Activated CD4-positive, CD25-positive, alpha-beta regulatory T cell treated with anti-CD3 and anti-CD28 coated beads, Interleukin-2, amount 50 U/mL, for 24 hours (primary cell): ENCODE data around the gene SPRR5.

Experiments
- ATAC-seq, 2 donors: fragments of 150-1000 bp; cut with Tn5 transposase; one replicate each; pipeline ENCODE4 v1.10.0; 2021; ENCODE audit warnings: mild to moderate bottlenecking in 1 of 2, moderate library complexity in 1 of 2

The SPRR5 gene

GRCh38 chr1:152946651-152947256, at the start of gene SPRR5:
SPRR5 (plus strand) TSS chr1:152947206; CDS start chr1:152948555, 1,349 bp downstream.
- ATAC-seq, result no peak

DNA sequence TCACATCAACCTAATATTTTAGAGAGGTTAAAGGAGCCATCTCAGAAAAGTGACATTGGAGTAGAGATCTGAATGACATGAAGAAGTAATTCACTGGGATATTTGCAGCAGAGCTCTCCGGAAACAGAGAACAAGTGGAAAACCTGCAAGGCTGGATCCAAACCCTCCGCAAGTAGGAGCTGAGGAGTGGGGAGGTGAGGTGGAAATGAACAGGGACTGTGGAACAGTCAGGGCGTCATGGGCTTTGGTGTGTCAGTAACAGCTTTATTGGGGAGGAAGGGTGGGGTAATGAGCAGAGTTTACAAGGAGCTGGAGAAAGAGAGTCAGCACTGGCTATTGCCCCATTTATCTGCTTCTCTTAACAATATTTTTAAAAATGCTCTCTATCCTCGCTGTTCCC, 48.0 kb upstream of the SPRR5 start:
- no peak for ATAC-seq

GRCh38 chr1:152899883-152900282, 47.1 kb upstream of the SPRR5 start:
- no peak for ATAC-seq

DNA sequence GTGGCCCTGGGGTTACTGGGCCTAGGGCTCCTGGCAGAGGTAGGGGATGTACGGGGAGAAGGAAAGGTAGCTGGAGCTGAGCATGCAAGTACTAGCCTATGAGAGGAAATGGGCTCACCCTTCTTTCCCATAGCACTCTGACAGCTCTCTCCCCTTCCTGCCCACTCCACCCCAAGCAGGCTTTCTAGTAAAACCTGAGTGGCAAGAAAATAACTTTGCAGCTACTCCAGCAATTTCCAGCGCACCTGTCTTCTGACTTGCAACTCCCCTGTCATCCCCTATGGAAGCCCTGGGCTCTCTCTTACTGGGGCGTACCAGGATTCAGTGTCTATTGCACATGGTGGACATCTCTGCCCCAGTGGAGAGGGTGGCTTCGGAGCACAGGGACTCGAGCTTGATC, 45.4 kb upstream of the SPRR5 start:
- ATAC-seq, result no peak

DNA sequence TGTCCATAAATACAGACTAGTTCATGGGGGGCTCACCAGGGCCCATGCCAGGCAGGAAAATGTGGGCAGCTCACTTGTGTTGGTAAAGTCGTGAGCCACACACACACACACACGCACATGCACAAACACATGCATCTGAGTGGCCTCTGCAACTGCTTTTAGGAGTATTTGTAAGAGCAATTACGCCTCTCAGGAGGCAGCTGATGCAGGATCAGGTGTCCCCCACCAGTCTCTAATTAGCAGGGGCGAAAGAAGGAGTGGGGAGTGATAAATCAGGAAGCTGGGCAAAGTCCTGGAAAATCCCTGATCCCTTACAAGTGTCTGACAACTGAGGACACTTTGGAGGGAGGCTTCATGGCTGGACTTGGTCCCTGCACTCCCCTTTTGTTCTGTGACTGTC, 44.4 kb upstream of the SPRR5 start:
- no peak for ATAC-seq

GRCh38 chr1:152904688-152905440, 42.1 kb upstream of the SPRR5 start:
- no peak for ATAC-seq

- ATAC-seq, result no peak
These were observed 40.9 kb upstream of the SPRR5 start for GRCh38 chr1:152906023-152906565.

DNA sequence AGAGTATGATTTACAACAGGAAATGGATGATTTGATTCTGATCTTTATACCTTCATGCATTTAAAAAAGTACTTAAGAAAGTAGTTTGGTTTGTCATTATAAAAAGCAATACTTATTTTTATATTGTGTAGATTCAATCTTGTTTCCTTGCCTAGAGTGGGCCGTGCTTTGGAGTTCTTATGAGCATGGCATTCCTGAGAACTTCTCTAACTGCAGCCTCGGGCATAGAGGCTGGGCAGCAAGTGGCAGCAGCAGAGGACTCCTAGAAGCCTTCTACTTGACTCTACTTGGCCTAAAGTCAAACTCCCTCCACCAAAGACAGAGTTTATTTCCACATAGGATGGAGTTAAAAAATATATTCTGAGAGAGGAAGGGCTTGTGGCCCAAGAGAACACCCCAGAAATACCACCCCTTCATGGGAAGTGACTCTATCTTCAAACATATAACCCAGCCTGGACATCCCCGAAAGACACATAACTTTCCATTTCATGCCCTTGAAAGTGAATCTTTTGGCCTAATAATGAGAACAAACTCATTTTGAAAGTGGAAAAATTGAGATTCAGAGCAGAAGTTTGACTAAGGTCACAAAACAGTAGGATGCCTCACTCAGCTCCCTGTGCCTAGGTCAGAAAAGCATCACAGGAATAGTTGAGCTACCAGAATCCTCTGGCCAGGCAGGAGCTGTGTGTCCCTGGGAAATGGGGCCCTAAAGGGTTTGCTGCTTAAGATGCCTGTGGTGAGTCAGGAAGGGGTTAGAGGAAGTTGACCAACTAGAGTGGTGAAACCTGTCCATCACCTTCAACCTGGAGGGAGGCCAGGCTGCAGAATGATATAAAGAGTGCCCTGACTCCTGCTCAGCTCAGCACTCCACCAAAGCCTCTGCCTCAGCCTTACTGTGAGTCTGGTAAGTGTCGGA, 39.1 kb upstream of the SPRR5 start, which contains the start of gene IVL:
Gene IVL (plus strand): TSS at position 861 of the 916 bp plus-strand sequence. CDS start 1,252 bp downstream, outside the sequence.
- no peak for ATAC-seq

DNA sequence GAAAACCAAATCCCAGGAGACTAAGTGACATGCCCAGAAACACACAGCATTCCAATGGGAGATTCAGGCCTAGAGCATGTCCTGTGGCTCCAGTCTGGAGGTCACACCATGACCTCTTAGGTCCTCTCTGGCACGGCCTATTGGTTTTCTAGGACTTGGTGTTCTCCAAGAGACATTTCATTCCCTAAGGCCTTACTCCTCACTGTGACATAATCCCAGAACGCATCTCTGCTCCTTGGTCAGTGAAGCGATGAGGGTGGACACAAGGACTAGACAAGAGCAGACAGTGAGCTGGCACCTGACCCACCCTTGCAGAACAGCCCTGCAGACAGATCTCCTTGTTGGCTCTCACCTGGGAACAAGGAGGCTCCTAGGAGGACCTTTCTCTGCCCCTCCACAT, 37.8 kb upstream of the SPRR5 start:
- ATAC-seq, result no peak

- ATAC-seq, result no peak
These were observed 34.5 kb upstream of the SPRR5 start for GRCh38 chr1:152912471-152912870.

- no peak for ATAC-seq
These were observed 34.1 kb upstream of the SPRR5 start for GRCh38 chr1:152912900-152913299.

- ATAC-seq, result no peak
These were observed 29.2 kb upstream of the SPRR5 start for GRCh38 chr1:152917794-152918193.

DNA sequence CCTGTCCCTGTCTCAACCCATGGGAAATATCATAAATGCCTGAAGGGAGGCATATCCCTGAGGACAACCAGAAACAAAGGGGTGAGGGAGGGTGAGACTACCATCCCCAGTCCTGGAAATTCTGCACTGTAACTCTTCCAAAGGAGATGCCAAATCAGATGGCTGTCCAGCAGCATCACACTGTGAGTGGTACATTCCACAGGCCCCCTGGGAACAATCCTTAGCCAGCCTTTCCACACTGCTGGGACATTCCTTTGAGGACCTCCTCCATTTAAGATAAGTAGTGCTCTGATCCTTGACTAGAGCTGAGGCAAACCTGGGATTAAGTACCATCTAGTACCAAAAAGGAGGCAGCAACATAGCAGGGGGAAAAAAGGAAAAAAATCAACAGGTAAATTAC, 27.9 kb upstream of the SPRR5 start:
- ATAC-seq, result no peak

DNA sequence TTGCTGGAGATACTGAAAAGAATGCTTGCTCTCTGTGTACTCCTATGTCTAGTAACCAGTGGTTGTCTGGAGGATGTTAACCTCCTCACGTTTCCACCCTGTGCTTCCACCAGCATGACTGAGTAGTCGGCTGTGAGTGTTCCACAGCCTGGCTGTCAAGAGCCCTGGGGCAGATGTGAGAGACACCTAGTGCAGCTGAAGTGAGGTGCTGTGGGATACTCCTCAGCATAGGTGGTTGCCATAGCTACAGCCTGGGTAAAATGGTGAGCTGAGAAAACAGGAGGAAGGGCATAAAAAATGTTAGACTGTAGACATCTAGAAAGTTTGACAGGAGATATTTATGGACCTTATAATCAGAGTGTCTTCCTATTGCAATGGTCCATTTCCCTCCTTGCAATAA, 22.8 kb upstream of the SPRR5 start:
- no peak for ATAC-seq

DNA sequence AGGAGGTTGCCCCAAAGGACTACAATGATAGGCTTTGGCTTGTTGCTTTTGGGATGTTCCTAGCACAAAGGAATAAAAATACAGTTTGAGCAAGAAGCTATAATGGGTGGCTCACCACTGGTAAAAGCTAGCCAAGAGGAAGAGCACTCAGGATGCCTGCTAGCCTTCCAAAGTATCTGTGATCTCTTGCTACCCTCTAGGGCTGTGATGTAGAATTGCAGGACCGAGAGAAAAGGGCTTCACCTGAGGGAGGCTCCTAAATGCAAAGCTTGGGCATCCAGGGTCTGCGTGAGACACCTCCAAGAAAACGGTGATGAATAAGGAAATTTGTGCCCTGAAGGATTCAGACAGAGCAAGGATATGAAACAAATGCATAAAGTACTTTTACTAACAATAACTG, 20.9 kb upstream of the SPRR5 start:
- ATAC-seq, result no peak

DNA sequence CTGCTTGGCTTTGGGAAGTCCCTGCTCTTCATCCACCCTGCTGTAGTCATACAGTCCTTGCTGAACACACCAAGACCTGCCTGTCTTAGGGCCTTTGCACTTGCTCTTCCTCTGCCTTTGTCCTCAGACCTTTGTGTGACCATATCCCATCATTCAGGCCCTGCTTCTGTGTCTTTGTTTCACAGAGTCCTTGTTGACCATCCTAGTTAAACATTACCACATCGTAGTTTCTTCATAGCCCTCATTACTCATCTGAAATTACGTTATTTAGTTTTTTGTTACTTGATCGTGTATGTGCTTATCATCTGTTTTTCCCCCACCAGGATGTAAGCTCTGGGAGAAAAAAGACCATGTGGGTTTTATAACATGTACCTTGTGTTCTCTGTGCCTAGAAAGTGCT, 18.3 kb upstream of the SPRR5 start:
- no peak for ATAC-seq

GRCh38 chr1:152932170-152932811, 14.7 kb upstream of the SPRR5 start:
- no peak for ATAC-seq

GRCh38 chr1:152933196-152933595, 13.8 kb upstream of the SPRR5 start:
- no peak for ATAC-seq

GRCh38 chr1:152940614-152941013, 6.4 kb upstream of the SPRR5 start:
- no peak for ATAC-seq

- ATAC-seq, result no peak
These were observed 5.8 kb upstream of the SPRR5 start for GRCh38 chr1:152941037-152941711.

DNA sequence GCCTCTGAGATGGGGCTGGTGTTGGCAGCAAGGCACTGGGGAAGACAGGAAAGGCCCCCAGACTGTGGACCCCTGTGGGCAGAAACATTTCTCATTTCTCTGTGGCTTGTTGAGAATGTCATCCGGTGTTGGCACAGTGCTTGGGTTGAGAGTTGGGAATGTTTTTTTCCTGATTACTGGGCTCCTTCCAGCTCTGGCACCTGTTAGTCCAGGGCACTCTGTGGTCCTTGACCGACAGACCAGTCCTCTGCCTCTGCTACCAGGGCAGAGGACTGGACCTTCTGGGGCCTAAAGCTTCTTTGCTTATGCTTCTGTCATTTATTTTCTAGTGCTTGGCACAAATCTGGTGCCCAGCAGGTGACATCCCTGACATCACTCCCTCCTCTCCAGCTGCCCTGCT, 4.8 kb upstream of the SPRR5 start:
- ATAC-seq, result no peak

GRCh38 chr1:152946248-152946647, 758 bp upstream of the SPRR5 start:
- ATAC-seq, result no peak
